K562 treated with DMSO at 1 percent for 24 hours (cell line): ENCODE measurements around the gene PCDHA3. TPM values are rescaled to one million over a fixed set of nuclear protein-coding genes. Genes with fewer than 3 reads are reported as not detected.

Experiments used
- total RNA-seq: library from RNA; unstranded; fragments of 300-600 nt; gene quantifications from 2 replicates; pipeline ENCODE4 v1.2.3, GENCODE V29; 2022; ENCODE audit warnings: low read depth; ENCODE audit not compliant: insufficient read depth

PCDHA3 gene
- total RNA-seq = not detected in 2 replicates

DNA sequence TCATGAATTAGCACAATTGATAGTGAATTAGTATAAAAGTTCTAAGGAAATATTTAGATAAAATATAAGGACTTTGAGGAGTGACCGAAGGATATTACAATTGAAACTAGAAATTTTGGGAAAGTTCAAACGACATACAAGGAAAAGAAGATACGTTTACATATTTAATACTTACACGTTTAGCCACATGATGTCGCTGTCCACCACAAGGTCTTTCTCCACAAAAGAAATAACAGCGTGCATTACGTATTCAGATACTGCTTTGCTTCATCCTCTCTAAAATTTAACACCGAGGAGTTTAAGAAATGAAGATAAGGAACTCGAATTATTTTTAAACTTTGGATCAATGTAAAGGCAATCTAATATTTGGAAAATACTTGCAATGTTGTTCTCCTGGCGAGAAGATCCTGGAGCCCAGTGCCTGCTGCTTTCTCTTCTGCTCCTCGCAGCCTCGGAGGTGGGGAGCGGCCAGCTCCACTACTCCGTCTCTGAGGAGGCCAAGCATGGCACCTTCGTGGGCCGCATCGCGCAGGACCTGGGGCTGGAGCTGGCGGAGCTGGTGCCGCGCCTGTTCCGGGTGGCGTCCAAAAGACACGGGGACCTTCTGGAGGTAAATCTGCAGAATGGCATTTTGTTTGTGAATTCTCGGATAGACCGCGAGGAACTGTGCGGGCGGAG lies at the start of gene PCDHA3:
PCDHA3 (plus strand) TSS at position 242 of the 678 bp plus-strand sequence.

DNA sequence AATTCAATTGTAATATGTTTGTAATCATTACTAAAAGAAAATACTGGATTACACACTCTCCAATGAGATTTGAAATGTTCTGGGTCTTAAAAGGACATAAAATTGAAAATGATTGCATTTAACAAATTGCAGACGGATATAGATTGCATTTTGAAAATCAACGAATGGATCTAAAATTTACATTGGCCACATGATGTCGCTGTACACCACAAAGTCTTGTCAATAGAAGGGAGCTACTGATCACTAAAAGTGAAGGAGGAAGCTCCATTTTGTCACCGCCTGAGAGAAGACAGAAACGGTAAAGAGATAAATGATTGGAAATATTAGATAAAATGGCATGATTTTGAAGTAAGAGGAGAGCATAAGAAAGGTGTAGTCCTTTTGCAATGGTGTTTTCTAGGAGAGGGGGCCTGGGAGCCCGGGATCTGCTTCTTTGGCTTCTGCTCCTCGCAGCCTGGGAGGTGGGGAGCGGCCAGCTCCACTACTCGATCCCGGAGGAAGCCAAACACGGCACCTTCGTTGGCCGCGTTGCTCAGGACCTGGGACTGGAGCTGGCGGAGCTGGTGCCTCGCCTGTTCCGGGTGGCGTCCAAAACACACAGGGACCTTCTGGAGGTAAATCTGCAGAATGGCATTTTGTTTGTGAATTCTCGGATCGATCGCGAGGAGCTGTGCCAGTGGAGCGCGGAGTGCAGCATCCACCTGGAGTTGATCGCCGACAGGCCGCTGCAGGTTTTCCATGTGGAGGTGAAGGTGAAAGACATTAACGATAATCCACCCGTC lies 14.8 kb upstream of the PCDHA3 start, which contains the start of gene PCDHA1:
PCDHA1 (plus strand) TSS at position 236 of the 782 bp plus-strand sequence.

DNA sequence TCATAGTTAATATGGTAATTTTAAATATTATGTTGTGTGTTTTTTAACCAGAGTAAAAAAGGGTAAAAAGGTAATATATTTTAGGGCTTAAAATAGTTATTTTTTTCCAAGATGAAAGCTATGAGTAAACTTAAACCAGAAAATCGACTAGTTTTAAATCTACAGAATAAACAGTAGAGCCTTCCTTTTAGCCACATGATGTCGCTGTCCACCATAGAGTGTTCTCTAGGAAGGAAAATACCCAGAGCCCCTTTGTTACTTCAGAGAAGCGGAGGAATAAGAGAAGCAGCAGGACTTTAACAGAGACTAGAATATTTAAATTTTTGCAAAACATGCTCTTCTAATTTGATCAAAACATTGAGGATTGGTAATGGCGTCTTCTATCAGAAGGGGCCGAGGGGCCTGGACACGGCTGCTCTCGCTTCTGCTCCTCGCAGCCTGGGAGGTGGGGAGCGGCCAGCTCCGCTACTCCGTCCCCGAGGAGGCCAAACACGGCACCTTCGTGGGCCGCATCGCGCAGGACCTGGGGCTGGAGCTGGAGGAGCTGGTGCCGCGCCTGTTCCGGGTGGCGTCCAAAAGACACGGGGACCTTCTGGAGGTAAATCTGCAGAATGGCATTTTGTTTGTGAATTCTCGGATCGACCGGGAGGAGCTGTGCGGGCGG lies 6.1 kb upstream of the PCDHA3 start, which contains the start of gene PCDHA2:
PCDHA2 (plus strand) TSS at position 258 of the 664 bp plus-strand sequence.

DNA sequence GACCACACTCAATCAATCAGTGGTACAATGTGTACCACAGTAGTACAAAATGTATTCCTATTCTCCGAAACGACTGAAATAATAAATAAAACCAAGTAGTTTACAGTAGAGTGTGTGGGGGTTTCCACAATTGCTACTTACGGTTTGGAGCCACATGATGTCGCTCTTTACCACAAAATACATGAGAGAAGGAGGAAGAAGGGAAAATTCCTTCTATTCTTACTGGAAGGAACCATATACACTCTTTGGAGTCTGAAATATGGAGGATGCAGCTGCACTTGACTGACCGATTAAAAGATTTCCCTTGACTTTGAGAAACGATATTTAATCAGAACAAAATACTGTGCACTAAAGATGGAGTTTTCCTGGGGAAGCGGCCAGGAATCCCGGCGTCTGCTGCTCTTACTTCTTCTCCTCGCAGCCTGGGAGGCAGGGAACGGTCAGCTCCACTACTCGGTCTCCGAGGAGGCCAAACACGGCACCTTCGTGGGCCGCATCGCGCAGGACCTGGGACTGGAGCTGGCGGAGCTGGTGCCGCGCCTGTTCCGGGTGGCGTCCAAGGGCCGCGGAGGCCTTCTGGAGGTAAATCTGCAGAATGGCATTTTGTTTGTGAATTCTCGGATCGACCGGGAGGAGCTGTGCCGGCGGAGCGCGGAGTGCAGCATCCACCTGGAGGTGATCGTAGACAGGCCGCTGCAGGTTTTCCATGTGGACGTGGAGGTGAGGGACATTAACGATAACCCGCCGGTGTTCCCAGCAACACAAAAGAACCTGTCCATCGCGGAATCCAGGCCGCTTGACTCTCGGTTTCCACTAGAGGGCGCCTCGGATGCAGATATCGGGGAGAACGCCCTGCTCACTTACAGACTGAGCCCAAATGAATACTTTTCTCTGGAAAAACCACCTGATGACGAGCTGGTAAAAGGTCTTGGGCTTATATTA lies 6.2 kb downstream of the PCDHA3 start, which contains the start of gene PCDHA4:
PCDHA4 (plus strand) TSS at position 235 of the 942 bp plus-strand sequence.

DNA sequence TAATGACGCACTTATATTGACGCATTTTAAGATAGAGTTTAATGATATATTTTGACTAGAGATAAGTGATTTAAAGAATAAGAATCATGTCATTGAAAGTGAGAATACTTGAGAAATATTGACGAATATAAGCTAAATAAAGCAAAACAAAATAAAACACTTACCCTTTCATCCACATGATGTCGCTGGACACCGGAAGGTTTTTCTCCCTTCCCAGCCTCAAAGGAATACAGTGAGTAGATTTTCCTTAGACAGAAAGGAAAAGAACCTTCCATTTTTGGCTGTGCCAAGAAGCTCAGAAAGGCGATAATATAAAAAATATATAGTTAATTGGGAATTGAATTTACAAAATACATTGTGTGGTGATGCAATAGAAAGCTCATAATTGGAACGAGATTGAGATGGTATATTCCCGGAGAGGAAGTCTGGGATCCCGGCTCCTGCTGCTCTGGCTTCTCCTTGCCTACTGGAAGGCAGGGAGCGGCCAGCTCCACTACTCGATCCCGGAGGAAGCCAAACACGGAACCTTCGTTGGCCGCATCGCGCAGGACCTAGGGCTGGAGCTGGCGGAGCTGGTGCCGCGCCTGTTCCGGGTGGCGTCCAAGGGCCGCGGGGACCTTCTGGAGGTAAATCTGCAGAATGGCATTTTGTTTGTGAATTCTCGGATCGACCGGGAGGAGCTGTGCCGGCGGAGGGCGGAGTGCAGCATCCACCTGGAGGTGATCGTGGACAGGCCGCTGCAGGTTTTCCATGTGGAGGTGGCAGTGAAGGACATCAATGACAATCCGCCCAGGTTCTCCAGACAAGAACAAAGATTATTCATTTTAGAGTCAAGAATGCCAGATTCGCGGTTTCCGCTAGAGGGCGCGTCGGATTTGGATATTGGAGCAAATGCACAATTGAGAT lies 20.8 kb downstream of the PCDHA3 start, which contains the start of gene PCDHA5:
PCDHA5 (plus strand) TSS at position 239 of the 906 bp plus-strand sequence.

DNA sequence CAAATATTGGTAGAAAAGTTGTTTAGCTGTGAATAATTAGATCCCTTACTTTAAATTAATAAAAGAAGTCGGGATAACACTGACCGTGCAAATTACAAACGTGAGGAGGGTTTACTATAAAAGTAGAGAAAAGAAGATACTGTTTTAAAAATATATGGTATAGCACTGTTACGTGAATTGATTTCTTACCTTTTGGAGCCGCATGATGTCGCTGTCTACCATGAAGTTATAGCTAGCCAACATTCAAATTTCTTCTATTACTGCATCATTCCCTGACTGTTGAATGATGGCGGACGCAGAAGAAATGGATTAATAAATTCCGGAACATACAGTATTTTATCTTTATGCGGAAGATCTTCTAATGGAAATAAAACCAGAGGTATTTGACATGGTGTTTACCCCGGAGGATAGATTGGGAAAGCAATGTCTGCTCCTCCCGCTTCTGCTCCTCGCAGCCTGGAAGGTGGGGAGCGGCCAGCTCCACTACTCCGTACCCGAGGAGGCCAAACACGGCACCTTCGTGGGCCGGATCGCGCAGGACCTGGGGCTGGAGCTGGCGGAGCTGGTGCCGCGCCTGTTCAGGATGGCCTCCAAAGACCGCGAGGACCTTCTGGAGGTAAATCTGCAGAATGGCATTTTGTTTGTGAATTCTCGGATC lies 27.0 kb downstream of the PCDHA3 start, which contains the start of gene PCDHA6:
PCDHA6 (plus strand) TSS at position 257 of the 658 bp plus-strand sequence; CDS start at position 389, 132 bp downstream.

DNA sequence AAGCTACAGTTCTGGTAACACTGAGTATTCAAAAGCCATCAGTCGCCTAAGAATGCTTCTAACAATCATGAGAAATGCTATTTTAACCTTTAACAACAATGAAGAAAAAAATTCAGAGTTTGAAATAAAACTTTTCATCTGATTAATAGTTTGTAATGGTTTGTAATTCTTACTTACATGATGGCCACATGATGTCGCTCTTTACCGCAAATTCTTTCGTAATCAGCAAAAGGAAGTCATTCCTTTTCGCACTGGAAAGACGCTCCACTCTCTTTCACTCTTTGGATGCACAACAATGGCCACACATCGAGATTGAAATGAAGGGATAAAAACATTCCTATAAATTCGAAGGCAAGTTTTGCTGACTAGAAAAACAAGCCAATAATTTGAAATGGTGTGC lies 33.1 kb downstream of the PCDHA3 start, which contains the start of gene PCDHA7:
PCDHA7 (plus strand) TSS at position 277 of the 400 bp plus-strand sequence; CDS start at position 392, 115 bp downstream.

DNA sequence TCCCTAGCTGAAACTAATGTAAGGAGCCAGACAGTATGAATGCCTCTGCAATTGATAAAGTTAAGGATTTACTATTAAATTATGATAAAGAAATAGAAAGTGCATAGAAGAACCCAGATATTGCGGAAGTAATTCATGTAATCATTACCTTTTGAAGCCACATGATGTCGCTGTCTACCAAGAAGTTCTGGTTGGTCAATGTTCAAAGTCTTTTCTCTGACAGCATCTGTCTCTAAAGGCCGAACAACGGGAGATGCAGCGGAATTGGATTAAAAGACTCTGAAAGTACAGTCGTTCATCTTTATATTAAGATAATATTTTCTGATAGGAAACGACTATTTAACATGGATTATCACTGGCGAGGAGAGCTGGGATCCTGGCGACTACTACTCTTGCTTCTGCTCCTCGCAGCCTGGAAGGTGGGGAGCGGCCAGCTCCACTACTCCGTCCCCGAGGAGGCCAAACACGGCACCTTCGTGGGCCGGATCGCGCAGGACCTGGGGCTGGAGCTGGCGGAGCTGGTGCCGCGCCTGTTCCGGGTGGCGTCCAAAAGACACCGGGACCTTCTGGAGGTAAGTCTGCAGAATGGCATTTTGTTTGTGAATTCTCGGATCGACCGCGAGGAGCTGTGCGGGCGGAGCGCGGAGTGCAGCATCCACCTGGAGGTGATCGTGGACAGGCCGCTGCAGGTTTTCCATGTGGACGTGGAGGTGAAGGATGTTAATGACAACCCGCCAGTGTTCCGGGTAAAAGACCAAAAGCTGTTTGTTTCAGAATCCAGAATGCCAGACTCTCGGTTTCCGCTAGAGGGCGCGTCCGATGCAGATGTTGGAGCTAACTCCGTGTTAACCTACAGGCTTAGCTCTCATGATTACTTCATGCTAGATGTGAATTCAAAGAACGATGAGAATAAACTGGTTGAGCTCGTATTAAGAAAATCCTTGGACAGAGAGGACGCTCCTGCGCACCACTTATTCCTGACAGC lies 40.4 kb downstream of the PCDHA3 start, which contains the start of gene PCDHA8:
PCDHA8 (plus strand) TSS at position 210 of the 985 bp plus-strand sequence; CDS start at position 345, 135 bp downstream.

DNA sequence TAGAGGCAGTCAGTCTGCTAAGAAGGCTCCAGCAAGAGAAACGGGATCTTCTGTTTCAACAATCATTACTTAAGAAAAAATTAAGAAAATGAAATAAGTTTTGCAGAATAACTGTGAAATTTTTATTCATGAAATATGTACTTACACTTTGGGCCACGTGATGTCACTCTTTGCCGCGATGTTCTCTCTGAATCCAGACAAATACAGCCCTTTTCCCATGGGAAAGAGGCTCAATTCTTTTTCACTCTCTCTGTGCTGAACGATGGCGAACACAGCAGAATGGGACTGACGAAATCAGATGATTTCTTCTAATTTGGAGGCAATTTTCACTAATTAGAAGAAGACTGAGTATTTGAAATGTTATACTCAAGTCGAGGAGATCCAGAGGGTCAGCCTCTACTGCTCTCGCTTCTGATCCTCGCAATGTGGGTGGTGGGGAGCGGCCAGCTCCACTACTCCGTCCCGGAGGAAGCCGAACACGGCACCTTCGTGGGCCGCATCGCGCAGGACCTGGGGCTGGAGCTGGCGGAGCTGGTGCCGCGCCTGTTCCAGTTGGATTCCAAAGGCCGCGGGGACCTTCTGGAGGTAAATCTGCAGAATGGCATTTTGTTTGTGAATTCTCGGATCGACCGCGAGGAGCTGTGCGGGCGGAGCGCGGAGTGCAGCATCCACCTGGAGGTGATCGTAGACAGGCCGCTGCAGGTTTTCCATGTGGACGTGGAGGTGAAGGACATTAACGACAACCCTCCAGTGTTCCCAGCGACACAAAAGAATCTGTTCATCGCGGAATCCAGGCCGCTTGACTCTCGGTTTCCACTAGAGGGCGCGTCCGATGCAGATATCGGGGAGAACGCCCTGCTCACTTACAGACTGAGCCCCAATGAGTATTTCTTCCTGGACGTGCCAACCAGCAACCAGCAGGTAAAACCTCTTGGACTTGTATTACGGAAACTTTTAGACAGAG lies 47.6 kb downstream of the PCDHA3 start, which contains the start of gene PCDHA9:
PCDHA9 (plus strand) TSS at position 244 of the 964 bp plus-strand sequence; CDS start at position 358, 114 bp downstream.

Other genes starting within 250 kb of the PCDHA3 start
- 33.9 and 34.7 TPM in 2 replicates for gene SRA1, start 243.6 kb upstream of the PCDHA3 start, total RNA-seq
- gene APBB3, start 236.5 kb upstream of the PCDHA3 start, total RNA-seq = 15.1 and 17.3 TPM in 2 replicates
- gene SLC35A4, start 236.2 kb upstream of the PCDHA3 start, total RNA-seq = 166 and 171 TPM in 2 replicates
- gene CD14, start 167.9 kb upstream of the PCDHA3 start, total RNA-seq = 1.1 and 1.6 TPM in 2 replicates
- gene TMCO6, start 161.6 kb upstream of the PCDHA3 start, total RNA-seq = 15.2 and 22.3 TPM in 2 replicates
- gene NDUFA2, start 153.4 kb upstream of the PCDHA3 start, total RNA-seq = 215 and 263 TPM in 2 replicates
- gene IK, start 153.2 kb upstream of the PCDHA3 start, total RNA-seq = 149 and 175 TPM in 2 replicates
- gene WDR55, start 136.2 kb upstream of the PCDHA3 start, total RNA-seq = 42.8 and 44.6 TPM in 2 replicates
- 2.2 and 4.9 TPM in 2 replicates for gene DND1, start 127.5 kb upstream of the PCDHA3 start, total RNA-seq
- 63.3 and 68.0 TPM in 2 replicates for gene HARS1, start 109.7 kb upstream of the PCDHA3 start, total RNA-seq
- 19.8 and 20.5 TPM in 2 replicates for gene HARS2, start 109.6 kb upstream of the PCDHA3 start, total RNA-seq
- 44.2 and 45.1 TPM in 2 replicates for gene ZMAT2, start 100.6 kb upstream of the PCDHA3 start, total RNA-seq
- gene PCDHA1, start 14.9 kb upstream of the PCDHA3 start, total RNA-seq = not detected in 2 replicates
- gene PCDHA2, start 6.2 kb upstream of the PCDHA3 start, total RNA-seq = not detected in 2 replicates
- gene PCDHA4, start 6.0 kb downstream of the PCDHA3 start, total RNA-seq = not detected in 2 replicates
- 0.13 TPM in 1 of 2 replicates, not detected in the other for gene PCDHA5, start 20.6 kb downstream of the PCDHA3 start, total RNA-seq
- gene PCDHA6, start 26.9 kb downstream of the PCDHA3 start, total RNA-seq = not detected in 2 replicates
- not detected in 2 replicates for gene PCDHA7, start 33.2 kb downstream of the PCDHA3 start, total RNA-seq
- gene PCDHA8, start 40.1 kb downstream of the PCDHA3 start, total RNA-seq = not detected in 2 replicates
- not detected in 2 replicates for gene PCDHA9, start 47.3 kb downstream of the PCDHA3 start, total RNA-seq
- gene PCDHA10, start 54.8 kb downstream of the PCDHA3 start, total RNA-seq = not detected in 2 replicates
- gene PCDHA11, start 67.9 kb downstream of the PCDHA3 start, total RNA-seq = not detected in 2 replicates
- gene PCDHA12, start 74.3 kb downstream of the PCDHA3 start, total RNA-seq = not detected in 2 replicates
- not detected in 2 replicates for gene PCDHA13, start 81.1 kb downstream of the PCDHA3 start, total RNA-seq
- not detected in 2 replicates for gene PCDHAC1, start 125.2 kb downstream of the PCDHA3 start, total RNA-seq
- gene PCDHAC2, start 165.4 kb downstream of the PCDHA3 start, total RNA-seq = not detected in 2 replicates